Fibroblast of skin of scalp (primary cell): ENCODE data around the gene AIPL1.

Source experiments
- DNase-seq: peaks from one replicate; pipeline ENCODE4 v3.0.0-alpha.2; 2013

The AIPL1 gene

GRCh38 chr17:6413065-6413464, 21.9 kb downstream of the AIPL1 start:
- DNase-seq: peak; percentile 35

- DNase-seq: no peak
Measured at GRCh38 chr17:6408735-6409134, 26.2 kb downstream of the AIPL1 start.

- DNase-seq: no peak
Measured at GRCh38 chr17:6408276-6408675, 26.6 kb downstream of the AIPL1 start.

- DNase-seq: no peak
Measured at GRCh38 chr17:6402258-6402657, 32.7 kb downstream of the AIPL1 start.

- DNase-seq: no peak
Measured at GRCh38 chr17:6398955-6399354, 36.0 kb downstream of the AIPL1 start.

- DNase-seq: no peak
Measured at GRCh38 chr17:6394055-6394606, 40.8 kb downstream of the AIPL1 start.

- DNase-seq: no peak
Measured at GRCh38 chr17:6393351-6393952, 41.5 kb downstream of the AIPL1 start.

GRCh38 chr17:6392609-6393350, 42.1 kb downstream of the AIPL1 start:
- DNase-seq: no peak

GRCh38 chr17:6388416-6388815, 46.5 kb downstream of the AIPL1 start:
- DNase-seq: no peak

GRCh38 chr17:6387858-6388257, 47.1 kb downstream of the AIPL1 start:
- DNase-seq: no peak

GRCh38 chr17:6387442-6387841, 47.5 kb downstream of the AIPL1 start:
- no peak for DNase-seq

- DNase-seq: no peak
Measured at GRCh38 chr17:6386041-6386630, 48.8 kb downstream of the AIPL1 start.

GRCh38 chr17:6384481-6384880, 50.4 kb downstream of the AIPL1 start:
- DNase-seq: no peak

GRCh38 chr17:6381526-6382465, 53.1 kb downstream of the AIPL1 start:
- DNase-seq: no peak

- DNase-seq: peak; percentile 23
Measured at GRCh38 chr17:6380915-6381438, 53.9 kb downstream of the AIPL1 start.

GRCh38 chr17:6377906-6378305, 57.0 kb downstream of the AIPL1 start:
- DNase-seq: no peak

GRCh38 chr17:6376931-6377361, 58.0 kb downstream of the AIPL1 start:
- no peak for DNase-seq

GRCh38 chr17:6374761-6375312, 60.1 kb downstream of the AIPL1 start:
- no peak for DNase-seq

GRCh38 chr17:6374271-6374691, 60.6 kb downstream of the AIPL1 start:
- no peak for DNase-seq
